Esophagus muscularis mucosa (tissue), 4 donors: ENCODE measurements around the gene COL7A1. TPM values are rescaled to one million over a fixed set of nuclear protein-coding genes. Genes with fewer than 3 reads are reported as not detected.

ENCODE experiments used
- DNase-seq: peaks from one replicate; pipeline ENCODE4 v3.0.0-alpha.2; 2017; ENCODE audit errors: extremely low spot score
- H3K27ac ChIP-seq, 4 donors: fragments of 200-600 bp; sonication (generic); replicated peaks in 1 of 4; 1 replicate in 3 of 4; 2 replicates in 1 of 4; pipeline ENCODE4 v1.5.1; 2016 to 2019; ENCODE audit warnings: mild to moderate bottlenecking in 1 of 4
- H3K27me3 ChIP-seq, 4 donors: fragments of 200-600 bp; sonication (generic); one replicate each; pipeline versions ENCODE4 v1.5.1 to v1.6.0; 2016 to 2019
- H3K36me3 ChIP-seq, 4 donors: fragments of 200-600 bp; sonication (generic); one replicate each; pipeline ENCODE4 v1.5.1; 2016 to 2019
- H3K4me1 ChIP-seq, 4 donors: fragments of 200-600 bp; sonication (generic); one replicate each; pipeline ENCODE4 v1.5.1; 2016 to 2019
- H3K4me3 ChIP-seq, 4 donors: fragments of 200-600 bp; sonication (generic); 1 replicate in 2 of 4; 2 replicates in 2 of 4; pipeline ENCODE4 v1.5.1; 2016 to 2019; ENCODE audit warnings: mild to moderate bottlenecking in 4 of 4, moderate library complexity in 1 of 4
- H3K9me3 ChIP-seq, 4 donors: fragments of 200-600 bp; sonication (generic); 1 replicate in 3 of 4; 2 replicates in 1 of 4; pipeline ENCODE4 v1.5.1; 2016 to 2019
- CTCF ChIP-seq, 3 experiments: fragments of 200-600 bp in 2 of 3; fragments of 450-650 bp in 1 of 3; sonication (generic) in 2 of 3; IDR thresholded peaks; one replicate each; pipeline ENCODE4 v1.5.1; 2017 to 2019; ENCODE audit warnings: antibody characterized with exemption in 3 of 3, mild to moderate bottlenecking in 2 of 3, moderate library complexity in 1 of 3
- EP300 ChIP-seq: sonication (generic); formaldehyde crosslinking; IDR thresholded peaks from one replicate; pipeline ENCODE4 v1.6.1; 2017; ENCODE audit warnings: antibody characterized with exemption
- POLR2A ChIP-seq: fragments of 450-650 bp; IDR thresholded peaks from one replicate; pipeline ENCODE4 v1.6.1; 2017; ENCODE audit warnings: antibody characterized with exemption, moderate library complexity, mild to moderate bottlenecking, low read depth
- POLR2AphosphoS5 ChIP-seq, 2 donors: sonication (generic); formaldehyde crosslinking; IDR thresholded peaks; one replicate each; pipeline ENCODE4 v1.6.1; 2017; ENCODE audit warnings: antibody characterized with exemption in 2 of 2
- WGBS: methylation state at CpG from one replicate; pipeline ENCODE4 v1.1.5; 2018; 5-methylcytosine and 5-hydroxymethylcytosine counted together
- intact Hi-C: fragments of 100-400 bp; cut with DNase I; formaldehyde crosslinking; loops from one replicate; pipeline ENCODE4 v1.15.1; 2023
- total RNA-seq, 4 donors: library from RNA; depleted of rRNA; stranded (reverse); fragments of >200 nt; gene quantifications; one replicate each; pipeline versions ENCODE4 v1.1.0 to v1.2.1, GENCODE V29; 2016

COL7A1 gene
- total RNA-seq, 4 donors from 2014 or later, result 1.2 to 2.9 (median 2.1) TPM

- Histone ChIP-seq H3K27me3 (peaks cover 0 to 35% (median 0%) of the 10 kb centered on the region in 4 donors), H3K4me1 (peaks cover 40 to 72% (median 47%) of the 10 kb centered on the region in 4 donors), H3K9me3 (no peaks in the 10 kb centered on the region), H3K27ac (peak overlapping the region; percentile 70 to 84 (median 78)), H3K36me3 (peaks cover 33 to 52% (median 48%) of the 10 kb centered on the region in 4 donors), H3K4me3 (no peak overlapping the region)
- no peak for DNase-seq
- WGBS, result 92% methylated on average over 4 of the region's 6 CpGs
- TF ChIP-seq CTCF (IDR thresholded peaks at IDR 0.05) (no peak), POLR2AphosphoS5 (IDR thresholded peaks at IDR 0.05) (no peak), POLR2A (no peak), EP300 (no peak)
- intact Hi-C loops, result no loop called here
Measured at GRCh38 chr3:48597408-48597800, 2.3 kb upstream of the COL7A1 start.

- peaks cover 40 to 72% (median 47%) of the 10 kb centered on the region in 4 donors for H3K4me1 ChIP-seq
- TF ChIP-seq EP300, result no peak
- no peak for TF ChIP-seq POLR2A
- TF ChIP-seq POLR2AphosphoS5 (IDR thresholded peaks at IDR 0.05), result no peak
- TF ChIP-seq CTCF (IDR thresholded peaks at IDR 0.05), result no peak
- H3K27me3 ChIP-seq, result peaks cover 0 to 38% (median 0%) of the 10 kb centered on the region in 4 donors
- 87% methylated on average over 5 of the region's 8 CpGs for WGBS
- intact Hi-C loops, result no loop called here
- peak overlapping the region; percentile 70 to 84 (median 78) for H3K27ac ChIP-seq
- no peak for DNase-seq
- no peak overlapping the region for H3K4me3 ChIP-seq
- H3K36me3 ChIP-seq, result peaks cover 28 to 46% (median 42%) of the 10 kb centered on the region in 4 donors
- H3K9me3 ChIP-seq, result no peaks in the 10 kb centered on the region
Measured at GRCh38 chr3:48596676-48597407, 1.7 kb upstream of the COL7A1 start.

GRCh38 chr3:48596157-48596556, 1.0 kb upstream of the COL7A1 start:
- peak overlapping the region in 1 of 4 donors; percentile 84 for H3K27ac ChIP-seq
- H3K36me3 ChIP-seq, result peaks cover 23 to 39% (median 36%) of the 10 kb centered on the region in 4 donors
- WGBS, result 86% methylated on average over 5 of the region's 5 CpGs
- intact Hi-C loops, result no loop called here
- no peak for DNase-seq
- no peaks in the 10 kb centered on the region for H3K9me3 ChIP-seq
- no peak for TF ChIP-seq EP300
- no peak for TF ChIP-seq POLR2A
- TF ChIP-seq CTCF (IDR thresholded peaks at IDR 0.05), result no peak
- TF ChIP-seq POLR2AphosphoS5 (IDR thresholded peaks at IDR 0.05), result no peak
- H3K4me3 ChIP-seq, result no peak overlapping the region
- peaks cover 0 to 38% (median 0%) of the 10 kb centered on the region in 4 donors for H3K27me3 ChIP-seq
- peaks cover 40 to 70% (median 47%) of the 10 kb centered on the region in 4 donors for H3K4me1 ChIP-seq

GRCh38 chr3:48595526-48596121, 495 bp upstream of the COL7A1 start:
- Histone ChIP-seq H3K9me3 (no peaks in the 10 kb centered on the region), H3K27ac (peak overlapping the region in 1 of 4 donors; percentile 84), H3K27me3 (peaks cover 0 to 38% (median 0%) of the 10 kb centered on the region in 4 donors), H3K36me3 (peaks cover 17 to 34% (median 33%) of the 10 kb centered on the region in 4 donors), H3K4me3 (peak overlapping the region; percentile 36 to 54 (median 43)), H3K4me1 (peaks cover 40 to 64% (median 47%) of the 10 kb centered on the region in 4 donors)
- intact Hi-C loops, result no loop called here
- DNase-seq, result no peak
- no peak for TF ChIP-seq CTCF (IDR thresholded peaks at IDR 0.05)
- TF ChIP-seq POLR2AphosphoS5 (IDR thresholded peaks at IDR 0.05), result peak in 1 of 2 donors; percentile 51
- WGBS, result 46% methylated on average over 4 of the region's 10 CpGs
